ENCODE measurements around the gene GRM8.

Gene GRM8

GRCh38 chr7:127251465-127252376 lies 1.0 kb downstream of the GRM8 start:
- Histone ChIP-seq H3K79me2 (ENCODE audit: insufficient read depth, low read length) (no peaks in the 10 kb centered on the region), H3K4me2 (ENCODE audit: low read depth, low read length, poor library complexity, severe bottlenecking) (no peak overlapping the region), H3K9ac (ENCODE audit: low read depth, low read length, poor library complexity, severe bottlenecking) (no peak overlapping the region), H3K9me2 (replicated peaks; ENCODE audit: low read depth, low read length) (no peaks in the 10 kb centered on the region), H3K9me3 (ENCODE audit: insufficient read depth, low read depth, low read length) (no peaks in the 10 kb centered on the region), H3K27me3 (ENCODE audit: insufficient read depth, low read length, poor library complexity, severe bottlenecking) (no peaks in the 10 kb centered on the region), H3K36me3 (ENCODE audit: insufficient read depth, low read length) (no peaks in the 10 kb centered on the region), H3K4me1 (ENCODE audit: insufficient read depth, low read length, poor library complexity, severe bottlenecking) (no peaks in the 10 kb centered on the region), H2AFZ (ENCODE audit: low read length) (no peak overlapping the region), H3K4me3 (ENCODE audit: low read length, poor library complexity, severe bottlenecking) (no peak overlapping the region), H3F3A (ENCODE audit: low read depth) (no peaks in the 10 kb centered on the region), H4K20me1 (ENCODE audit: insufficient read depth, low read length, poor library complexity, severe bottlenecking) (no peaks in the 10 kb centered on the region)
- TF ChIP-seq EZH2phosphoT487 (IDR thresholded peaks at IDR 0.05; ENCODE audit: borderline replicate concordance) (no peak), CTCF (conservative IDR thresholded peaks at IDR 0.05; ENCODE audit: low read length) (no peak)

GRCh38 chr7:127251036-127251464 lies 1.7 kb downstream of the GRM8 start:
- no peaks in the 10 kb centered on the region for H3K79me2 ChIP-seq (ENCODE audit: insufficient read depth, low read length)
- H3K9ac ChIP-seq (ENCODE audit: low read depth, low read length, poor library complexity, severe bottlenecking) = no peak overlapping the region
- H3F3A ChIP-seq (ENCODE audit: low read depth) = no peaks in the 10 kb centered on the region
- no peaks in the 10 kb centered on the region for H3K36me3 ChIP-seq (ENCODE audit: insufficient read depth, low read length)
- no peaks in the 10 kb centered on the region for H3K9me3 ChIP-seq (ENCODE audit: insufficient read depth, low read depth, low read length)
- H3K4me2 ChIP-seq (ENCODE audit: low read depth, low read length, poor library complexity, severe bottlenecking) = no peak overlapping the region
- H2AFZ ChIP-seq (ENCODE audit: low read length) = no peak overlapping the region
- no peak; the same call in 1 of the 2 replicates for TF ChIP-seq CTCF (conservative IDR thresholded peaks at IDR 0.05; ENCODE audit: low read length)
- no peak for TF ChIP-seq EZH2phosphoT487 (IDR thresholded peaks at IDR 0.05; ENCODE audit: borderline replicate concordance)
- H3K4me1 ChIP-seq (ENCODE audit: insufficient read depth, low read length, poor library complexity, severe bottlenecking) = no peaks in the 10 kb centered on the region
- H3K9me2 ChIP-seq (replicated peaks; ENCODE audit: low read depth, low read length) = no peaks in the 10 kb centered on the region
- H4K20me1 ChIP-seq (ENCODE audit: insufficient read depth, low read length, poor library complexity, severe bottlenecking) = no peaks in the 10 kb centered on the region
- H3K4me3 ChIP-seq (ENCODE audit: low read length, poor library complexity, severe bottlenecking) = no peak overlapping the region
- H3K27me3 ChIP-seq (ENCODE audit: insufficient read depth, low read length, poor library complexity, severe bottlenecking) = no peaks in the 10 kb centered on the region

- Histone ChIP-seq H4K20me1 (ENCODE audit: insufficient read depth, low read length, poor library complexity, severe bottlenecking) (no peaks in the 10 kb centered on the region), H3K4me1 (ENCODE audit: insufficient read depth, low read length, poor library complexity, severe bottlenecking) (no peaks in the 10 kb centered on the region), H2AFZ (ENCODE audit: low read length) (no peak overlapping the region), H3K9me2 (replicated peaks; ENCODE audit: low read depth, low read length) (no peaks in the 10 kb centered on the region), H3K4me3 (ENCODE audit: low read length, poor library complexity, severe bottlenecking) (no peak overlapping the region), H3K4me2 (ENCODE audit: low read depth, low read length, poor library complexity, severe bottlenecking) (no peak overlapping the region), H3K27me3 (ENCODE audit: insufficient read depth, low read length, poor library complexity, severe bottlenecking) (no peaks in the 10 kb centered on the region), H3K9me3 (ENCODE audit: insufficient read depth, low read depth, low read length) (no peaks in the 10 kb centered on the region), H3K36me3 (ENCODE audit: insufficient read depth, low read length) (no peaks in the 10 kb centered on the region), H3K9ac (ENCODE audit: low read depth, low read length, poor library complexity, severe bottlenecking) (no peak overlapping the region), H3K79me2 (ENCODE audit: insufficient read depth, low read length) (no peaks in the 10 kb centered on the region), H3F3A (ENCODE audit: low read depth) (no peaks in the 10 kb centered on the region)
- TF ChIP-seq CTCF (conservative IDR thresholded peaks at IDR 0.05; ENCODE audit: low read length) (no peak; the same call in 1 of the 2 replicates), EZH2phosphoT487 (IDR thresholded peaks at IDR 0.05; ENCODE audit: borderline replicate concordance) (no peak)
These were observed 2.3 kb downstream of the GRM8 start for GRCh38 chr7:127250312-127251035.
